PC-9 (cell line): Measurements from ENCODE around the gene MOK.

ENCODE experiments used
- CTCF ChIP-seq: fragments of 200-600 bp; sonication (generic); conservative IDR thresholded peaks from 2 replicates; pipeline ENCODE4 v1.6.1; 2017; ENCODE audit warnings: mixed run types, antibody characterized with exemption, mild to moderate bottlenecking, moderate library complexity
- EZH2 ChIP-seq: fragments of 200-600 bp; sonication (generic); IDR thresholded peaks from 2 replicates; pipeline ENCODE4 v1.8.0; 2017; ENCODE audit warnings: antibody characterized with exemption, low read depth

GRCh38 chr14:102211240-102211639, 93.7 kb downstream of the MOK start:
- TF ChIP-seq CTCF (no peak), EZH2 (no peak)
